Measurements from ENCODE around the gene SFXN1. TPM values are rescaled to one million over a fixed set of nuclear protein-coding genes. Genes with fewer than 3 reads are reported as not detected.
A peak's percentile ranks its signal among the peaks of the same experiment; 100 is the strongest.

SFXN1 gene
- total RNA-seq, 5 donors from 2014 or later (not counting 1 experiment from before 2014, with no cell fraction given): 78.8 to 97.0 (median 84.1) TPM

- Histone ChIP-seq H3K36me3 (ENCODE audit: control insufficient read depth in 2 of 2, extremely low read depth in 1 of 2, insufficient read depth in 1 of 2, low read length in 1 of 2) (no peaks in the 10 kb centered on the region), H3K9me3 (no peaks in the 10 kb centered on the region), H3K27me3 (replicated peaks in 1 of 2; ENCODE audit: control insufficient read depth in 2 of 2, extremely low read depth in 1 of 2, insufficient read depth in 2 of 2, low read length in 1 of 2) (peaks cover 0 to 14% of the 10 kb centered on the region in 2 experiments), H3K27ac (ENCODE audit: low read length) (no peak overlapping the region), H3K4me1 (ENCODE audit: control insufficient read depth in 1 of 2, extremely low read depth in 1 of 2, insufficient read depth in 2 of 2, low read length in 2 of 2) (peaks cover 0 to 4% of the 10 kb centered on the region in 2 experiments), H3K4me3 (ENCODE audit: control insufficient read depth in 1 of 2, extremely low read depth in 1 of 2, low read length in 1 of 2) (no peak overlapping the region)
- DNase-seq (no peak), ATAC-seq (replicated peaks in 1 of 4) (peak in 1 of 4 experiments; percentile 36)
- ChIA-PET CTCF (no interaction called here), POLR2A (no interaction called here)
- no peak overlapping the region for H3K4me3 Mint-ChIP-seq
- H3K27me3 Mint-ChIP-seq: peaks cover 3 to 29% of the 10 kb centered on the region in 2 donors
- H3K27ac Mint-ChIP-seq: peak overlapping the region; percentile 18 to 29
- WGBS (ENCODE audit: insufficient coverage): 61% methylated on average over 5 of the region's 15 CpGs
- peaks cover 6 to 11% (median 11%) of the 10 kb centered on the region in 3 donors for H3K4me1 Mint-ChIP-seq
- peaks cover 4% of the 10 kb centered on the region for H3K36me3 Mint-ChIP-seq
- peaks cover 0 to 4% (median 4%) of the 10 kb centered on the region in 3 donors for H3K9me3 Mint-ChIP-seq
Measured at GRCh38 chr5:175548626-175549311, 70.4 kb downstream of the SFXN1 start.

- no peak overlapping the region for H3K27ac Mint-ChIP-seq
- Histone ChIP-seq H3K9me3 (no peaks in the 10 kb centered on the region), H3K36me3 (ENCODE audit: control insufficient read depth in 2 of 2, extremely low read depth in 1 of 2, insufficient read depth in 1 of 2, low read length in 1 of 2) (no peaks in the 10 kb centered on the region), H3K27me3 (replicated peaks in 1 of 2; ENCODE audit: control insufficient read depth in 2 of 2, extremely low read depth in 1 of 2, insufficient read depth in 2 of 2, low read length in 1 of 2) (peaks cover 0 to 14% of the 10 kb centered on the region in 2 experiments), H3K4me3 (ENCODE audit: control insufficient read depth in 1 of 2, extremely low read depth in 1 of 2, low read length in 1 of 2) (no peak overlapping the region), H3K4me1 (ENCODE audit: control insufficient read depth in 1 of 2, extremely low read depth in 1 of 2, insufficient read depth in 2 of 2, low read length in 2 of 2) (peaks cover 0 to 4% of the 10 kb centered on the region in 2 experiments), H3K27ac (ENCODE audit: low read length) (no peak overlapping the region)
- peaks cover 6 to 11% (median 11%) of the 10 kb centered on the region in 3 donors for H3K4me1 Mint-ChIP-seq
- WGBS (ENCODE audit: insufficient coverage): 91% methylated on average over 1 of the region's 4 CpGs
- H3K27me3 Mint-ChIP-seq: peaks cover 3 to 33% of the 10 kb centered on the region in 2 donors
- no peaks in the 10 kb centered on the region for H3K36me3 Mint-ChIP-seq
- H3K9me3 Mint-ChIP-seq: no peaks in the 10 kb centered on the region
- ChIA-PET POLR2A (no interaction called here), CTCF (interaction anchor here in 1 of 2 donors (0.6 kb wide), 1 partner anchor 186 kb away, joined by 9 read pairs; no protein-coding TSS in a partner anchor)
- no peak overlapping the region for H3K4me3 Mint-ChIP-seq
- ATAC-seq (replicated peaks in 1 of 4) (no peak), DNase-seq (no peak)
Measured at GRCh38 chr5:175550055-175550805, 71.9 kb downstream of the SFXN1 start.

GRCh38 chr5:175551266-175551665 is 72.9 kb downstream of the SFXN1 start:
- DNase-seq (no peak), ATAC-seq (replicated peaks in 1 of 4) (no peak)
- Histone ChIP-seq H3K4me3 (ENCODE audit: control insufficient read depth in 1 of 2, extremely low read depth in 1 of 2, low read length in 1 of 2) (no peak overlapping the region), H3K9me3 (no peaks in the 10 kb centered on the region), H3K27me3 (replicated peaks in 1 of 2; ENCODE audit: control insufficient read depth in 2 of 2, extremely low read depth in 1 of 2, insufficient read depth in 2 of 2, low read length in 1 of 2) (peaks cover 0 to 14% of the 10 kb centered on the region in 2 experiments), H3K36me3 (ENCODE audit: control insufficient read depth in 2 of 2, extremely low read depth in 1 of 2, insufficient read depth in 1 of 2, low read length in 1 of 2) (no peaks in the 10 kb centered on the region), H3K4me1 (ENCODE audit: control insufficient read depth in 1 of 2, extremely low read depth in 1 of 2, insufficient read depth in 2 of 2, low read length in 2 of 2) (peaks cover 0 to 4% of the 10 kb centered on the region in 2 experiments), H3K27ac (ENCODE audit: low read length) (no peak overlapping the region)
- Mint-ChIP-seq H3K27ac (no peak overlapping the region), H3K9me3 (no peaks in the 10 kb centered on the region), H3K36me3 (no peaks in the 10 kb centered on the region), H3K4me1 (peaks cover 6 to 11% (median 11%) of the 10 kb centered on the region in 3 donors), H3K27me3 (peaks cover 3 to 35% of the 10 kb centered on the region in 2 donors), H3K4me3 (no peak overlapping the region)
- WGBS (ENCODE audit: insufficient coverage): 75% methylated on average over 1 of the region's 4 CpGs
- CTCF ChIA-PET: interaction anchor here in 1 of 2 donors (0.6 kb wide), 1 partner anchor 260 kb away, joined by 3 read pairs; no protein-coding TSS in a partner anchor
- POLR2A ChIA-PET: no interaction called here

- DNase-seq (no peak), ATAC-seq (replicated peaks in 1 of 4) (no peak)
- Mint-ChIP-seq H3K27ac (no peak overlapping the region), H3K4me1 (no peaks in the 10 kb centered on the region), H3K4me3 (no peak overlapping the region), H3K36me3 (no peaks in the 10 kb centered on the region), H3K9me3 (no peaks in the 10 kb centered on the region), H3K27me3 (peaks cover 0 to 15% of the 10 kb centered on the region in 2 donors)
- H3K9me3 ChIP-seq: no peaks in the 10 kb centered on the region
- POLR2A ChIA-PET: no interaction called here
- no peaks in the 10 kb centered on the region for H3K4me1 ChIP-seq (ENCODE audit: control insufficient read depth in 1 of 2, extremely low read depth in 1 of 2, insufficient read depth in 2 of 2, low read length in 2 of 2)
- H3K27me3 ChIP-seq (replicated peaks in 1 of 2; ENCODE audit: control insufficient read depth in 2 of 2, extremely low read depth in 1 of 2, insufficient read depth in 2 of 2, low read length in 1 of 2): peaks cover 0 to under 1% of the 10 kb centered on the region in 2 experiments
- no peak overlapping the region for H3K4me3 ChIP-seq (ENCODE audit: control insufficient read depth in 1 of 2, extremely low read depth in 1 of 2, low read length in 1 of 2)
- H3K36me3 ChIP-seq (ENCODE audit: control insufficient read depth in 2 of 2, extremely low read depth in 1 of 2, insufficient read depth in 1 of 2, low read length in 1 of 2): no peaks in the 10 kb centered on the region
- CTCF ChIA-PET: interaction anchor here in 1 of 2 donors (1.0 kb wide), 1 partner anchor 13 kb away, joined by 3 read pairs; no protein-coding TSS in a partner anchor
- no peak overlapping the region for H3K27ac ChIP-seq (ENCODE audit: low read length)
- 76% methylated on average over 2 of the region's 8 CpGs for WGBS (ENCODE audit: insufficient coverage)
Measured at GRCh38 chr5:175554296-175554695, 75.9 kb downstream of the SFXN1 start.

GRCh38 chr5:175555168-175555785 is 76.9 kb downstream of the SFXN1 start:
- no peak for DNase-seq
- H3K4me3 ChIP-seq (ENCODE audit: control insufficient read depth in 1 of 2, extremely low read depth in 1 of 2, low read length in 1 of 2): no peak overlapping the region
- Mint-ChIP-seq H3K36me3 (no peaks in the 10 kb centered on the region), H3K27me3 (peaks cover 0 to 17% of the 10 kb centered on the region in 2 donors), H3K4me3 (no peak overlapping the region), H3K9me3 (no peaks in the 10 kb centered on the region), H3K4me1 (peaks cover 0 to 2% (median 0%) of the 10 kb centered on the region in 3 donors), H3K27ac (no peak overlapping the region)
- ChIA-PET CTCF (no interaction called here), POLR2A (no interaction called here)
- no peaks in the 10 kb centered on the region for H3K36me3 ChIP-seq (ENCODE audit: control insufficient read depth in 2 of 2, extremely low read depth in 1 of 2, insufficient read depth in 1 of 2, low read length in 1 of 2)
- no peaks in the 10 kb centered on the region for H3K9me3 ChIP-seq
- no peaks in the 10 kb centered on the region for H3K27me3 ChIP-seq (replicated peaks in 1 of 2; ENCODE audit: control insufficient read depth in 2 of 2, extremely low read depth in 1 of 2, insufficient read depth in 2 of 2, low read length in 1 of 2)
- H3K27ac ChIP-seq (ENCODE audit: low read length): no peak overlapping the region
- H3K4me1 ChIP-seq (ENCODE audit: control insufficient read depth in 1 of 2, extremely low read depth in 1 of 2, insufficient read depth in 2 of 2, low read length in 2 of 2): no peaks in the 10 kb centered on the region
- 85% methylated on average over 8 of the region's 12 CpGs for WGBS (ENCODE audit: insufficient coverage)
- ATAC-seq (replicated peaks in 1 of 4): no peak

GRCh38 chr5:175556794-175557193 is 78.4 kb downstream of the SFXN1 start:
- peaks cover 0 to 11% of the 10 kb centered on the region in 2 donors for H3K27me3 Mint-ChIP-seq
- 89% methylated on average over 3 of the region's 4 CpGs for WGBS (ENCODE audit: insufficient coverage)
- ChIA-PET CTCF (interaction anchor here in 1 of 2 donors (0.6 kb wide), 1 partner anchor 1034 kb away, joined by 3 read pairs; no protein-coding TSS in a partner anchor), POLR2A (no interaction called here)
- H3K9me3 Mint-ChIP-seq: no peaks in the 10 kb centered on the region
- H3K4me3 Mint-ChIP-seq: no peak overlapping the region
- H3K27me3 ChIP-seq (replicated peaks in 1 of 2; ENCODE audit: control insufficient read depth in 2 of 2, extremely low read depth in 1 of 2, insufficient read depth in 2 of 2, low read length in 1 of 2): no peaks in the 10 kb centered on the region
- ATAC-seq (replicated peaks in 1 of 4) (no peak), DNase-seq (no peak)
- no peaks in the 10 kb centered on the region for H3K36me3 ChIP-seq (ENCODE audit: control insufficient read depth in 2 of 2, extremely low read depth in 1 of 2, insufficient read depth in 1 of 2, low read length in 1 of 2)
- H3K9me3 ChIP-seq: no peaks in the 10 kb centered on the region
- H3K27ac Mint-ChIP-seq: peak overlapping the region in 1 of 2 donors; percentile 17
- no peaks in the 10 kb centered on the region for H3K36me3 Mint-ChIP-seq
- no peak overlapping the region for H3K4me3 ChIP-seq (ENCODE audit: control insufficient read depth in 1 of 2, extremely low read depth in 1 of 2, low read length in 1 of 2)
- H3K4me1 Mint-ChIP-seq: peaks cover 0 to 2% (median 0%) of the 10 kb centered on the region in 3 donors
- H3K4me1 ChIP-seq (ENCODE audit: control insufficient read depth in 1 of 2, extremely low read depth in 1 of 2, insufficient read depth in 2 of 2, low read length in 2 of 2): no peaks in the 10 kb centered on the region
- no peak overlapping the region for H3K27ac ChIP-seq (ENCODE audit: low read length)

Measured in T-cell (primary cell).